Endothelial cell (in vitro differentiated cells): ENCODE measurements around the gene GSPT1. TPM values are rescaled to one million over a fixed set of nuclear protein-coding genes. Genes with fewer than 3 reads are reported as not detected.
A peak's percentile ranks its signal among the peaks of the same experiment; 100 is the strongest.
"Not testable (repeated sequence)": the region's sequence is repeated elsewhere in the genome, so short reads cannot be mapped to it uniquely, and the experiment has no call there.

Source experiments
- DNase-seq: peaks from one replicate; pipeline ENCODE4 v3.0.0; 2021; ENCODE audit warnings: low spot score
- H3K27ac Mint-ChIP-seq: one replicate; pipeline ENCODE4 v1.8.0; 2021; ENCODE audit warnings: mixed read lengths, inconsistent platforms; ENCODE audit not compliant: unreplicated experiment
- H3K27me3 Mint-ChIP-seq: one replicate; pipeline ENCODE4 v1.8.0; 2021; ENCODE audit warnings: mild to moderate bottlenecking, moderate library complexity, mixed read lengths, inconsistent platforms; ENCODE audit not compliant: unreplicated experiment
- H3K36me3 Mint-ChIP-seq: one replicate; pipeline ENCODE4 v1.8.0; 2021; ENCODE audit warnings: mild to moderate bottlenecking, low read depth, mixed read lengths, inconsistent platforms; ENCODE audit not compliant: unreplicated experiment
- H3K4me1 Mint-ChIP-seq: one replicate; pipeline ENCODE4 v1.8.0; 2021; ENCODE audit warnings: mild to moderate bottlenecking, mixed read lengths, inconsistent platforms; ENCODE audit not compliant: unreplicated experiment
- H3K4me3 Mint-ChIP-seq: one replicate; pipeline ENCODE4 v1.8.0; 2021; ENCODE audit warnings: mild to moderate bottlenecking, mixed read lengths, inconsistent platforms; ENCODE audit not compliant: unreplicated experiment
- H3K9me3 Mint-ChIP-seq: one replicate; pipeline ENCODE4 v1.8.0; 2021; ENCODE audit warnings: mixed read lengths, inconsistent platforms; ENCODE audit not compliant: unreplicated experiment
- CTCF ChIP-seq: fragments of 200-600 bp; sonication (generic); IDR thresholded peaks from one replicate; pipeline ENCODE4 v1.5.0; 2021; ENCODE audit warnings: antibody characterized with exemption; ENCODE audit not compliant: unreplicated experiment
- total RNA-seq: library from RNA; stranded (reverse); fragmentation: NEBNext Ultra II Directional; extraction: Animal tissue kit (Norgen Biotek cat#: 25700); gene quantifications from one replicate; pipeline ENCODE4 v1.2.1, GENCODE V29; 2021; ENCODE audit not compliant: unreplicated experiment

Gene GSPT1
- total RNA-seq, 1 donor from 2014 or later, result 99.8 TPM

GRCh38 chr16:11949527-11949926 lies 33.8 kb upstream of the GSPT1 start:
- H3K9me3 Mint-ChIP-seq, result no peaks in the 10 kb centered on the region
- H3K27me3 Mint-ChIP-seq, result no peaks in the 10 kb centered on the region
- no peak for TF ChIP-seq CTCF
- peak; percentile 40 for DNase-seq
- H3K4me3 Mint-ChIP-seq, result no peak overlapping the region
- H3K27ac Mint-ChIP-seq, result no peak overlapping the region
- no peaks in the 10 kb centered on the region for H3K36me3 Mint-ChIP-seq
- H3K4me1 Mint-ChIP-seq, result no peaks in the 10 kb centered on the region

GRCh38 chr16:11948819-11949218 lies 33.1 kb upstream of the GSPT1 start:
- Mint-ChIP-seq H3K4me1 (no peaks in the 10 kb centered on the region), H3K9me3 (no peaks in the 10 kb centered on the region), H3K36me3 (no peaks in the 10 kb centered on the region), H3K27me3 (no peaks in the 10 kb centered on the region), H3K4me3 (no peak overlapping the region), H3K27ac (no peak overlapping the region)
- TF ChIP-seq CTCF, result no peak
- DNase-seq, result no peak

- no peaks in the 10 kb centered on the region for H3K4me1 Mint-ChIP-seq
- no peak for DNase-seq
- no peak for TF ChIP-seq CTCF
Measured at GRCh38 chr16:11946433-11946832, 30.7 kb upstream of the GSPT1 start.

GRCh38 chr16:11941945-11942344 lies 26.2 kb upstream of the GSPT1 start, which contains the start of gene NPIPB2:
NPIPB2 (minus strand) TSS chr16:11942045; CDS start chr16:11942045, 0 bp downstream.
- H3K27ac Mint-ChIP-seq, H3K4me1 Mint-ChIP-seq, H3K36me3 Mint-ChIP-seq, H3K27me3 Mint-ChIP-seq, H3K9me3 Mint-ChIP-seq, DNase-seq, H3K4me3 Mint-ChIP-seq: not testable (repeated sequence)

More at GRCh38 chr16:11946433-11946832, 30.7 kb upstream of the GSPT1 start:
- Mint-ChIP-seq H3K27me3 (no peaks in the 10 kb centered on the region), H3K4me3 (no peak overlapping the region), H3K9me3 (no peaks in the 10 kb centered on the region), H3K36me3 (no peaks in the 10 kb centered on the region), H3K27ac (no peak overlapping the region)

- DNase-seq, H3K4me1 Mint-ChIP-seq, H3K9me3 Mint-ChIP-seq, H3K27me3 Mint-ChIP-seq, H3K36me3 Mint-ChIP-seq, H3K27ac Mint-ChIP-seq, H3K4me3 Mint-ChIP-seq: not testable (repeated sequence)
Measured at GRCh38 chr16:11927350-11927749, 11.6 kb upstream of the GSPT1 start.

- not testable (repeated sequence) for H3K4me1 Mint-ChIP-seq, H3K36me3 Mint-ChIP-seq, H3K27ac Mint-ChIP-seq, DNase-seq, H3K4me3 Mint-ChIP-seq, H3K9me3 Mint-ChIP-seq, H3K27me3 Mint-ChIP-seq
Measured at GRCh38 chr16:11924046-11924445, 8.3 kb upstream of the GSPT1 start.
